ENCODE data around the gene OCEL1.
A peak's percentile ranks its signal among the peaks of the same experiment; 100 is the strongest.

OCEL1 gene

GRCh38 chr19:17202249-17202648 lies 23.8 kb upstream of the OCEL1 start:
- no peak for TF ChIP-seq CTCF (IDR thresholded peaks at IDR 0.05; ENCODE audit: insufficient read depth, missing control alignments)
- FAIRE-seq = no peak
- no peak for DNase-seq (ENCODE audit: insufficient read length, low spot score)

- no peak for TF ChIP-seq CTCF (IDR thresholded peaks at IDR 0.05; ENCODE audit: insufficient read depth, missing control alignments)
- DNase-seq (ENCODE audit: insufficient read length, low spot score) = no peak
- no peak for FAIRE-seq
These were observed 23.3 kb upstream of the OCEL1 start for GRCh38 chr19:17202713-17203112.

GRCh38 chr19:17205237-17206140 lies 20.5 kb upstream of the OCEL1 start:
- TF ChIP-seq CTCF (IDR thresholded peaks at IDR 0.05; ENCODE audit: insufficient read depth, missing control alignments) = peak; percentile 58
- FAIRE-seq (no peak), DNase-seq (ENCODE audit: insufficient read length, low spot score) (peak; percentile 84)

GRCh38 chr19:17206736-17207581 lies 19.1 kb upstream of the OCEL1 start:
- FAIRE-seq (no peak), DNase-seq (ENCODE audit: insufficient read length, low spot score) (no peak)
- TF ChIP-seq CTCF (IDR thresholded peaks at IDR 0.05; ENCODE audit: insufficient read depth, missing control alignments) = no peak

GRCh38 chr19:17209126-17210036 lies 16.6 kb upstream of the OCEL1 start:
- no peak for TF ChIP-seq CTCF (IDR thresholded peaks at IDR 0.05; ENCODE audit: insufficient read depth, missing control alignments)
- FAIRE-seq (no peak), DNase-seq (ENCODE audit: insufficient read length, low spot score) (no peak)

- DNase-seq (ENCODE audit: insufficient read length, low spot score) = no peak
- no peak for TF ChIP-seq CTCF (IDR thresholded peaks at IDR 0.05; ENCODE audit: insufficient read depth, missing control alignments)
- FAIRE-seq = no peak
These were observed 15.7 kb upstream of the OCEL1 start for GRCh38 chr19:17210296-17210695.
